ENCODE data around the gene CFAP99. TPM values are rescaled to one million over a fixed set of nuclear protein-coding genes. Genes with fewer than 3 reads are reported as not detected.

CFAP99 gene
- total and polyA plus RNA-seq, 2 donors (not counting 1 experiment from before 2014, with no cell fraction given) = under 0.01 TPM; not detected in 1

DNA sequence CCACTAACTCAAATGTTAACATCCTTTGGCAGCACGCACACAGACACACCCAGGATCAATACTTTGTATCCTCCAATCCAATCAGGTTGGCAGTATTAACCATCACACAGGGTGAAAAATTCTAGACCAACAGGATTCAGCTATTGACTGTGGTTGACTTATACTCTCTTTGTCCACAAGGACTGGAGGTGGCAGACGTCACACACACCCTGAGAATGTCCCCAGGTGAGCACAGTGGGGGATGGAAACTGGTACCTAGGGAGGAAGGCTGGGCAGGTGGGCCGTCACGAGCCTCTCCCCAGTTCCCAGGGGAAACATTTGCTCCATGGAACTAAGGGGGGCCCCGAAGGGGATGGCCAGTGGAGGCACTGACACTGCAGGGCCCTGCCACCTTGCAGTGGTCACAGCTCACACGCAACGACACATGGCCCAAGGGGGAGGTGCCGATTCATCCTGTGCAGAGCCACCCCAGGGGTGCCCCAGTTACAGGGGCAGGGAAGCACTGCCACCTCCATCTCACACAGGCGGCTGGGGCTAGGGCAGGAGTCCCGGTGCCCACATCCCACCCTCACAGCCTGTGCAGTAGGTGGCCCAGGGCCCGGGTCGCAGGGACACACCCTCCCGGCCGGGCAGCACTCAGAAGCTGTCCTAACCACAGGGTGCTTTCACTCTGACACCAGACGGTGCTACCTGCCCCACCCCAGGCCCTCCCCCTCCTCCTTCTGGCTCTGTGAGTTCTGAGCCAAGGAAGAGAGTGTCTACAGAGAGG, 17.7 kb upstream of the CFAP99 start:
- Histone ChIP-seq H3K79me2 (ENCODE audit: control insufficient read depth, insufficient read depth, low read length) (no peaks in the 10 kb centered on the region), H3K27me3 (ENCODE audit: control insufficient read depth, insufficient read depth, low read length) (no peaks in the 10 kb centered on the region), H3K4me1 (ENCODE audit: control insufficient read depth, extremely low read depth, insufficient read depth, low read length) (peaks cover 3% of the 10 kb centered on the region), H3K9me3 (ENCODE audit: control insufficient read depth, insufficient read depth, low read depth, low read length) (no peaks in the 10 kb centered on the region), H4K20me1 (ENCODE audit: control insufficient read depth, extremely low read depth, insufficient read depth, low read length) (no peaks in the 10 kb centered on the region), H3K36me3 (ENCODE audit: control insufficient read depth, insufficient read depth, low read length) (no peaks in the 10 kb centered on the region), H3K9ac (ENCODE audit: insufficient read depth, low read length) (no peak overlapping the region), H3K4me2 (ENCODE audit: extremely low read depth, insufficient read depth, low read length) (no peak overlapping the region), H3K27ac (ENCODE audit: insufficient read depth, low read length) (no peak overlapping the region), H2AFZ (ENCODE audit: low read length) (no peak overlapping the region), H3K4me3 (replicated peaks in 1 of 4; ENCODE audit: control extremely low read depth in 1 of 4, insufficient read depth in 1 of 4, low read depth in 3 of 4, low read length in 4 of 4) (no peak overlapping the region)
- no peak for TF ChIP-seq EZH2 (IDR thresholded peaks at IDR 0.05; ENCODE audit: low read length, missing control alignments)
- TF ChIP-seq, protein P1, sequence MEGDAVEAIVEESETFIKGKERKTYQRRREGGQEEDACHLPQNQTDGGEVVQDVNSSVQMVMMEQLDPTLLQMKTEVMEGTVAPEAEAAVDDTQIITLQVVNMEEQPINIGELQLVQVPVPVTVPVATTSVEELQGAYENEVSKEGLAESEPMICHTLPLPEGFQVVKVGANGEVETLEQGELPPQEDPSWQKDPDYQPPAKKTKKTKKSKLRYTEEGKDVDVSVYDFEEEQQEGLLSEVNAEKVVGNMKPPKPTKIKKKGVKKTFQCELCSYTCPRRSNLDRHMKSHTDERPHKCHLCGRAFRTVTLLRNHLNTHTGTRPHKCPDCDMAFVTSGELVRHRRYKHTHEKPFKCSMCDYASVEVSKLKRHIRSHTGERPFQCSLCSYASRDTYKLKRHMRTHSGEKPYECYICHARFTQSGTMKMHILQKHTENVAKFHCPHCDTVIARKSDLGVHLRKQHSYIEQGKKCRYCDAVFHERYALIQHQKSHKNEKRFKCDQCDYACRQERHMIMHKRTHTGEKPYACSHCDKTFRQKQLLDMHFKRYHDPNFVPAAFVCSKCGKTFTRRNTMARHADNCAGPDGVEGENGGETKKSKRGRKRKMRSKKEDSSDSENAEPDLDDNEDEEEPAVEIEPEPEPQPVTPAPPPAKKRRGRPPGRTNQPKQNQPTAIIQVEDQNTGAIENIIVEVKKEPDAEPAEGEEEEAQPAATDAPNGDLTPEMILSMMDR (conservative IDR thresholded peaks at IDR 0.05 in 1 of 2, IDR thresholded peaks at IDR 0.05 in 1 of 2; ENCODE audit: low read depth in 1 of 2, low read length in 2 of 2) = no peak
- DNase-seq (ENCODE audit: low read depth in 2 of 2) = no peak

DNA sequence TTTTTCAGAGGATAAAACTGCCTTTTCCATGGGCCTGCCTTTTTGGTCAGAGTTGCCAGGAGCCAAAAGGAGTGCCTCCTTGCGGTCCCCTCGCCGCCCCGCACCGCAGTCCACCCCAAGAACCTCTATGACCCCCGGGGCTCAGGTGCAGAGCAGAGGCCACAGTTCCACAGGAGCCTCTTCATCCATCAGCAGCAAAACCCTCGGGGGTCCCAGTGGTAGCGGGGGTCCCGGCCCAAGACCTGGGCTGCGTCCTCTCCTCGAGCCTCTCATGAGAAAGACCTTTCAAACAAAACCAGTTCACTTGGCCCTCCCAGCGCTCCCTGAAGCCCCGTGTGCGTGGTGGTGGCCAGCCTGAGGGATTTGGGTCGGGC, 17.2 kb upstream of the CFAP99 start:
- Histone ChIP-seq H2AFZ (ENCODE audit: low read length) (no peak overlapping the region), H3K9ac (ENCODE audit: insufficient read depth, low read length) (peak overlapping the region; percentile 2)

DNA sequence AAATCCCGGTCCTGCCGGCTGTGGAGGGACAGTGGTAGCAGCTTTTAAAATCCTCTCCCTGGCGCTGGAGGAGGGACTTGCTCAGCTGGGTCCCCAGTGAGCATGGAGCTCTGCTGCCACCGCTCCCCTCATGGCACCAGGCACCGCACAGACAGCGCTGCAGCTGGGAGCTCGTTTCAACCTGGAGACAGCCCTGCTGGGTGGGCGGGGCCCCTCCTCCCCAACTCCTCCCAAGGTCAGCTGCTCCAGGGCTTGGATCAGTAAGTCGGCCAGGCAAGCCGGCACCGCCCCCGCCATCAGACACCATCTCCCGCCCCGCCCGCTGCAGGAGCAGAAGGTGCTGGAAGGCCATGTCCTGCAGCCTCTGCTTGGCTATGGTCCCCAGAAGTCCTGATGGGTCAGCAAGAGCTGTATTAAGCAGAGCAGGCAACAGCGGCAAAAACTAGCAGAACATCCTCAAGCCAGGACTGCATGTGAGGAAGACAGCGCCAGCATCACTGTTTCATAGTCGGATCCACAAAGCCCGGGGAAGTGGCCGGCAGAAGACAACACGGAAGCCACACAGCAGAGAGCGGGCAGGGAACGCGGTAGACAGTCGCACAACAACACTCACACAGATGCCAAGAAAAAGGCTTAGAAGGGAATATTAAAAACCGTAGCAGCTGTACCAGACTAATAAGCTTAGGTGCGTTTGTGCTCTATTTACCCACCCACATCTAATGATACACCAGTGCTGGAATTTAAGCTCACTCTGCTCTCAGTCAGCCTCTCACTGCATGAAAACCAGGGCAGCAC, 16.5 kb upstream of the CFAP99 start:
- Histone ChIP-seq H4K20me1 (ENCODE audit: control insufficient read depth, extremely low read depth, insufficient read depth, low read length) (no peaks in the 10 kb centered on the region), H3K4me2 (ENCODE audit: extremely low read depth, insufficient read depth, low read length) (peak overlapping the region; percentile 86), H3K27me3 (ENCODE audit: control insufficient read depth, insufficient read depth, low read length) (no peaks in the 10 kb centered on the region), H3K4me3 (replicated peaks in 1 of 4; ENCODE audit: control extremely low read depth in 1 of 4, insufficient read depth in 1 of 4, low read depth in 3 of 4, low read length in 4 of 4) (peak overlapping the region; percentile 1 to 29 (median 20)), H3K79me2 (ENCODE audit: control insufficient read depth, insufficient read depth, low read length) (no peaks in the 10 kb centered on the region), H3K27ac (ENCODE audit: insufficient read depth, low read length) (no peak overlapping the region), H3K9me3 (ENCODE audit: control insufficient read depth, insufficient read depth, low read depth, low read length) (no peaks in the 10 kb centered on the region), H2AFZ (ENCODE audit: low read length) (peak overlapping the region; percentile 31), H3K36me3 (ENCODE audit: control insufficient read depth, insufficient read depth, low read length) (no peaks in the 10 kb centered on the region), H3K9ac (ENCODE audit: insufficient read depth, low read length) (peak overlapping the region; percentile 2), H3K4me1 (ENCODE audit: control insufficient read depth, extremely low read depth, insufficient read depth, low read length) (peaks cover 3% of the 10 kb centered on the region)
- DNase-seq (ENCODE audit: low read depth in 2 of 2) = peak in 1 of 2 donors; percentile 38
- TF ChIP-seq EZH2 (IDR thresholded peaks at IDR 0.05; ENCODE audit: low read length, missing control alignments) = no peak
- TF ChIP-seq, protein P1 (conservative IDR thresholded peaks at IDR 0.05 in 1 of 2, IDR thresholded peaks at IDR 0.05 in 1 of 2; ENCODE audit: low read depth in 1 of 2, low read length in 2 of 2) = no peak

More for the DNA sequence above, 17.2 kb upstream of the CFAP99 start:
- no peaks in the 10 kb centered on the region for H3K27me3 ChIP-seq (ENCODE audit: control insufficient read depth, insufficient read depth, low read length)
- H3K36me3 ChIP-seq (ENCODE audit: control insufficient read depth, insufficient read depth, low read length) = no peaks in the 10 kb centered on the region
- no peak for DNase-seq (ENCODE audit: low read depth in 2 of 2)
- H3K4me3 ChIP-seq (replicated peaks in 1 of 4; ENCODE audit: control extremely low read depth in 1 of 4, insufficient read depth in 1 of 4, low read depth in 3 of 4, low read length in 4 of 4) = peak overlapping the region in 2 of 4 experiments; percentile 17 to 29
- TF ChIP-seq EZH2 (IDR thresholded peaks at IDR 0.05; ENCODE audit: low read length, missing control alignments) = no peak
- TF ChIP-seq, protein P1 (conservative IDR thresholded peaks at IDR 0.05 in 1 of 2, IDR thresholded peaks at IDR 0.05 in 1 of 2; ENCODE audit: low read depth in 1 of 2, low read length in 2 of 2) = no peak
- H3K27ac ChIP-seq (ENCODE audit: insufficient read depth, low read length) = no peak overlapping the region
- peak overlapping the region; percentile 78 for H3K4me2 ChIP-seq (ENCODE audit: extremely low read depth, insufficient read depth, low read length)
- H4K20me1 ChIP-seq (ENCODE audit: control insufficient read depth, extremely low read depth, insufficient read depth, low read length) = no peaks in the 10 kb centered on the region
- H3K4me1 ChIP-seq (ENCODE audit: control insufficient read depth, extremely low read depth, insufficient read depth, low read length) = peaks cover 3% of the 10 kb centered on the region
- H3K9me3 ChIP-seq (ENCODE audit: control insufficient read depth, insufficient read depth, low read depth, low read length) = no peaks in the 10 kb centered on the region
- H3K79me2 ChIP-seq (ENCODE audit: control insufficient read depth, insufficient read depth, low read length) = no peaks in the 10 kb centered on the region

All from fibroblast of lung (primary cell).